ENCODE results near the gene CEP152. TPM values are rescaled to one million over a fixed set of nuclear protein-coding genes. Genes with fewer than 3 reads are reported as not detected.

Gene CEP152
- polyA plus RNA-seq, 3 donors: 1.0 to 3.8 (median 1.4) TPM

GRCh38 chr15:48721061-48721810 is 89.6 kb downstream of the CEP152 start:
- Histone ChIP-seq H3K79me2 (ENCODE audit: insufficient read depth, low read length) (no peaks in the 10 kb centered on the region), H3K27me3 (ENCODE audit: control insufficient read depth in 2 of 2, insufficient read depth in 2 of 2, low read length in 2 of 2) (no peaks in the 10 kb centered on the region), H3K9me3 (replicated peaks in 1 of 2; ENCODE audit: control insufficient read depth in 1 of 2, insufficient read depth in 1 of 2, low read length in 2 of 2) (peaks cover 2 to 8% of the 10 kb centered on the region in 2 donors), H4K20me1 (ENCODE audit: insufficient read depth, low read length) (no peaks in the 10 kb centered on the region), H3K4me1 (ENCODE audit: control insufficient read depth in 1 of 2, insufficient read depth in 2 of 2, low read length in 2 of 2) (no peaks in the 10 kb centered on the region), H2AFZ (ENCODE audit: insufficient read depth, low read depth, low read length, poor library complexity, severe bottlenecking) (no peak overlapping the region), H3K36me3 (replicated peaks in 1 of 2; ENCODE audit: control insufficient read depth in 1 of 2, insufficient read depth in 2 of 2, low read length in 2 of 2) (peaks cover 0 to 22% of the 10 kb centered on the region in 2 donors), H3K4me2 (replicated peaks; ENCODE audit: extremely low read depth, low read length, poor library complexity, severe bottlenecking) (no peak overlapping the region), H3K27ac (ENCODE audit: low read depth in 1 of 2, low read length in 2 of 2) (no peak overlapping the region), H3K9ac (ENCODE audit: insufficient read depth, low read length, poor library complexity, severe bottlenecking) (no peak overlapping the region), H3K4me3 (replicated peaks in 1 of 3; ENCODE audit: low read depth in 2 of 3, low read length in 3 of 3) (no peak overlapping the region)
- Mint-ChIP-seq H3K27me3 (ENCODE audit: low read depth in 3 of 3) (peaks cover 0 to 2% (median 0%) of the 10 kb centered on the region in 3 donors), H3K9me3 (peaks cover 3 to 19% (median 13%) of the 10 kb centered on the region in 7 donors), H3K27ac (peak overlapping the region in 1 of 7 donors; percentile 38), H3K4me1 (peaks cover 3% of the 10 kb centered on the region), H3K4me3 (no peak overlapping the region), H3K36me3 (peaks cover 16 to 20% of the 10 kb centered on the region in 2 donors)
- no peak for TF ChIP-seq CTCF (IDR thresholded peaks at IDR 0.05)
- 94% methylated on average over 2 of the region's 6 CpGs for WGBS (ENCODE audit: insufficient coverage)
- no peak for DNase-seq
- intact Hi-C loops (cut with micrococcal nuclease): no loop called here

GRCh38 chr15:48720646-48721045 is 90.2 kb downstream of the CEP152 start:
- H3K27ac ChIP-seq (ENCODE audit: low read depth in 1 of 2, low read length in 2 of 2): no peak overlapping the region
- H3K36me3 ChIP-seq (replicated peaks in 1 of 2; ENCODE audit: control insufficient read depth in 1 of 2, insufficient read depth in 2 of 2, low read length in 2 of 2): peaks cover 0 to 22% of the 10 kb centered on the region in 2 donors
- Mint-ChIP-seq H3K4me3 (no peak overlapping the region), H3K4me1 (peaks cover 3% of the 10 kb centered on the region), H3K36me3 (peaks cover 21 to 26% of the 10 kb centered on the region in 2 donors), H3K27me3 (ENCODE audit: low read depth in 3 of 3) (peaks cover 0 to 2% (median 0%) of the 10 kb centered on the region in 3 donors), H3K27ac (no peak overlapping the region), H3K9me3 (peaks cover 7 to 25% (median 18%) of the 10 kb centered on the region in 7 donors)
- H3K79me2 ChIP-seq (ENCODE audit: insufficient read depth, low read length): no peaks in the 10 kb centered on the region
- no peak overlapping the region for H3K9ac ChIP-seq (ENCODE audit: insufficient read depth, low read length, poor library complexity, severe bottlenecking)
- H3K4me3 ChIP-seq (replicated peaks in 1 of 3; ENCODE audit: low read depth in 2 of 3, low read length in 3 of 3): no peak overlapping the region
- 100% methylated on average over 1 of the region's 3 CpGs for WGBS (ENCODE audit: insufficient coverage)
- peaks cover 3 to 14% of the 10 kb centered on the region in 2 donors for H3K9me3 ChIP-seq (replicated peaks in 1 of 2; ENCODE audit: control insufficient read depth in 1 of 2, insufficient read depth in 1 of 2, low read length in 2 of 2)
- no peak for TF ChIP-seq CTCF (IDR thresholded peaks at IDR 0.05)
- no peak overlapping the region for H2AFZ ChIP-seq (ENCODE audit: insufficient read depth, low read depth, low read length, poor library complexity, severe bottlenecking)
- intact Hi-C loops (cut with micrococcal nuclease): no loop called here
- no peak overlapping the region for H3K4me2 ChIP-seq (replicated peaks; ENCODE audit: extremely low read depth, low read length, poor library complexity, severe bottlenecking)
- no peak for DNase-seq
- no peaks in the 10 kb centered on the region for H3K4me1 ChIP-seq (ENCODE audit: control insufficient read depth in 1 of 2, insufficient read depth in 2 of 2, low read length in 2 of 2)
- no peaks in the 10 kb centered on the region for H3K27me3 ChIP-seq (ENCODE audit: control insufficient read depth in 2 of 2, insufficient read depth in 2 of 2, low read length in 2 of 2)
- H4K20me1 ChIP-seq (ENCODE audit: insufficient read depth, low read length): no peaks in the 10 kb centered on the region
